ENCODE measurements around the gene PGC. TPM values are rescaled to one million over a fixed set of nuclear protein-coding genes. Genes with fewer than 3 reads are reported as not detected.

PGC gene
- total RNA-seq, 1 donor from 2014 or later: not detected

DNA sequence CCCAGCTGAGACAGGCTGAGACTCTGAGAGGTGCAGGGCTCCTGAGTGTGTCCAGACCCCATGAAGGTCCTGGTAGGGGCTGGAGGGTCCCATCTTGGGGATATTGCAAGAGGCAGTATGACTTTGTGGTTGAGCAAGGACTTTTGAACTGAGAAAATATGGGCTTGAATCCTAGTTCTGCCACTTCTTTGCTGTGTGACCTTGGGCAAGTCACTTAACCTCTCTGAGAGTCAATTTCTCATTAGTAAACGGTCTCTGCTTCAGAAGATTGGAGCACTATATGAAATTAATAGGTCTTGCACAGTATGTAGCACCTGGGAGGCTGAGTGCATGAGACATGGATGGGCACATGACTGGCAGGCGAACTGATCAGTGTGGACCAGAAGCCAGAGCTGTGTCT, 54.5 kb downstream of the PGC start:
- TF ChIP-seq, protein P1, sequence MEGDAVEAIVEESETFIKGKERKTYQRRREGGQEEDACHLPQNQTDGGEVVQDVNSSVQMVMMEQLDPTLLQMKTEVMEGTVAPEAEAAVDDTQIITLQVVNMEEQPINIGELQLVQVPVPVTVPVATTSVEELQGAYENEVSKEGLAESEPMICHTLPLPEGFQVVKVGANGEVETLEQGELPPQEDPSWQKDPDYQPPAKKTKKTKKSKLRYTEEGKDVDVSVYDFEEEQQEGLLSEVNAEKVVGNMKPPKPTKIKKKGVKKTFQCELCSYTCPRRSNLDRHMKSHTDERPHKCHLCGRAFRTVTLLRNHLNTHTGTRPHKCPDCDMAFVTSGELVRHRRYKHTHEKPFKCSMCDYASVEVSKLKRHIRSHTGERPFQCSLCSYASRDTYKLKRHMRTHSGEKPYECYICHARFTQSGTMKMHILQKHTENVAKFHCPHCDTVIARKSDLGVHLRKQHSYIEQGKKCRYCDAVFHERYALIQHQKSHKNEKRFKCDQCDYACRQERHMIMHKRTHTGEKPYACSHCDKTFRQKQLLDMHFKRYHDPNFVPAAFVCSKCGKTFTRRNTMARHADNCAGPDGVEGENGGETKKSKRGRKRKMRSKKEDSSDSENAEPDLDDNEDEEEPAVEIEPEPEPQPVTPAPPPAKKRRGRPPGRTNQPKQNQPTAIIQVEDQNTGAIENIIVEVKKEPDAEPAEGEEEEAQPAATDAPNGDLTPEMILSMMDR (IDR thresholded peaks at IDR 0.05): no peak
- H3K36me3 Mint-ChIP-seq (ENCODE audit: low read depth): peaks cover 64% of the 10 kb centered on the region
- ATAC-seq (ENCODE audit: low read depth): no peak
- intact Hi-C loops (cut with micrococcal nuclease): no loop called here
- no peaks in the 10 kb centered on the region for H3K9me3 Mint-ChIP-seq
- ChIA-PET POLR2A (interaction anchor here (0.5 to 6.4 kb wide), 6 partner anchors 9 to 1768 kb away, joined by 3 to 58 read pairs (median 4); no protein-coding TSS in a partner anchor), CTCF (interaction anchor here (0.8 to 5.7 kb wide), 3 partner anchors 9 to 42 kb away, joined by 3 to 32 read pairs (median 12); no protein-coding TSS in a partner anchor)
- H3K4me3 Mint-ChIP-seq: no peak overlapping the region
- H3K4me1 Mint-ChIP-seq: peaks cover 47% of the 10 kb centered on the region
- peak overlapping the region; percentile 63 for H3K27ac Mint-ChIP-seq
- no peaks in the 10 kb centered on the region for H3K27me3 Mint-ChIP-seq
- DNase-seq: no peak

DNA sequence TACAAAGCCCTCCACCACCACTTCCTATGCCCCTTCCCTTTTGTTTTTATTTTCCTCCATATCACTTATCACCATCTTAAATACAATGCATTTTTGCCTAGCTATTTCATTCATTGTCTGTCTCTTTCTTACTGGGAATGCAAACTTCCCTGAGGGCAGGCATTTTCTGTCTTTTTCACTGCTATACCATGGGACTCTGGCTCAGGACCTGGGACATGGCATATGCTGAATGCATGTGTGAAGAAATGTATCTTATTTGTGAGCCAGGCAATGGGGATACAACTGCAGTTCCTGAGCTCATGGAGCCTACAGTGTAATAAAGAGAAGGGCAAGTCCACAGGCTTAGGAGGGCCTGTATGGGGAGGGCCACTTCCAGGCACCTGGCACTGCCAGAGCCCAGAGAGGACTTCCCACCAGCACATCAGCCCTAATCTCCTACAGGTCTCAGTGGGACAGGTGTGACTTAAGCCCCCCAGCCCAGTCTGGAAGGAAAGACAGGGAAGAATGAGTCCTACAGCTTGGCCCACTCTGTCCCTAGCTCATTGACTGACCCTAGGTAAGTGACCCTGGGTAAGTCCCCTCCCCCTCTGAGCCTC, 55.0 kb downstream of the PGC start:
- Mint-ChIP-seq H3K4me3 (no peak overlapping the region), H3K36me3 (ENCODE audit: low read depth) (peaks cover 66% of the 10 kb centered on the region), H3K27ac (peak overlapping the region; percentile 75), H3K9me3 (no peaks in the 10 kb centered on the region), H3K27me3 (no peaks in the 10 kb centered on the region), H3K4me1 (peaks cover 43% of the 10 kb centered on the region)
- POLR2A ChIA-PET: interaction anchor here (1.3 to 6.4 kb wide), 4 partner anchors 9 to 42 kb away, joined by 4 to 58 read pairs (median 5); no protein-coding TSS in a partner anchor
- DNase-seq: no peak
- ATAC-seq (ENCODE audit: low read depth): no peak
- CTCF ChIA-PET: interaction anchor here (0.8 to 5.7 kb wide), 3 partner anchors 8 to 42 kb away, joined by 3 to 32 read pairs (median 12); no protein-coding TSS in a partner anchor
- intact Hi-C loops (cut with micrococcal nuclease): no loop called here
- TF ChIP-seq, protein P1 (IDR thresholded peaks at IDR 0.05): no peak

DNA sequence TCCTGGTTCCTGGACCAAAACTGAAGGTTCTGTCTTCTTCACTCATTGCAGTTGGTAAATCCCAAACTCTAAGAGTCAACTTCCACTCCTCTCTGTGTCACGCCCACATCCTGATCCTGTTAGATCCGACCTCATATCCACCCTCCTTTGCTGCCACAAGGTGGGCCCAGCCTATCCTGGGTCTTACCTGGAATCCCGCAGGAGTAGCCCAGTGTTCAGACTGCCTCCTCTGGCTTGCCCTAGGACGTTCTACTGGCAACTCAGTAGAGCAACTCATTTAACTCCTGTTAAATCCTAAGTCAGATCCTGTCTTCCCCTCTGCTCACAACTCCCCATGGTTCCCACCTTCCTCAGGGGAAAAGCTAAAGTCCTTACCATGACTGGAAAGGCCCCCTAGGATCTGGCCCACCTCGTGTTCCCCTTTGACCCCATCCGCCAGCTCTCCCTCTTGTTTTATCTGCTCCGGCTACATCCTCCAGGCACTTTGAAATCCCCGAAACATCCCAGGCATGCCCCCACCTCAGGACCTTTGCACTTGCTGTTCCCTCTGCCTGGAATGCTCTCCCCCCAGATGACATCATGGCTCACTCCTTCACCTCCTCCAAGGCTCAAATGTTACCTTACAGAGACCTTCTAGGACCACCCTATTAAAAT, 55.6 kb downstream of the PGC start:
- no peaks in the 10 kb centered on the region for H3K27me3 Mint-ChIP-seq
- peaks cover 68% of the 10 kb centered on the region for H3K36me3 Mint-ChIP-seq (ENCODE audit: low read depth)
- ChIA-PET CTCF (interaction anchor here (3.4 to 5.7 kb wide), 2 partner anchors 7 to 14 kb away, joined by 12 to 32 read pairs; no protein-coding TSS in a partner anchor), POLR2A (interaction anchor here (1.3 to 6.4 kb wide), 2 partner anchors 14 to 42 kb away, joined by 4 to 58 read pairs; no protein-coding TSS in a partner anchor)
- TF ChIP-seq, protein P1 (IDR thresholded peaks at IDR 0.05): no peak
- peak overlapping the region; percentile 75 for H3K27ac Mint-ChIP-seq
- H3K9me3 Mint-ChIP-seq: no peaks in the 10 kb centered on the region
- peaks cover 39% of the 10 kb centered on the region for H3K4me1 Mint-ChIP-seq
- intact Hi-C loops (cut with micrococcal nuclease): no loop called here
- no peak overlapping the region for H3K4me3 Mint-ChIP-seq
- DNase-seq (no peak), ATAC-seq (ENCODE audit: low read depth) (no peak)

DNA sequence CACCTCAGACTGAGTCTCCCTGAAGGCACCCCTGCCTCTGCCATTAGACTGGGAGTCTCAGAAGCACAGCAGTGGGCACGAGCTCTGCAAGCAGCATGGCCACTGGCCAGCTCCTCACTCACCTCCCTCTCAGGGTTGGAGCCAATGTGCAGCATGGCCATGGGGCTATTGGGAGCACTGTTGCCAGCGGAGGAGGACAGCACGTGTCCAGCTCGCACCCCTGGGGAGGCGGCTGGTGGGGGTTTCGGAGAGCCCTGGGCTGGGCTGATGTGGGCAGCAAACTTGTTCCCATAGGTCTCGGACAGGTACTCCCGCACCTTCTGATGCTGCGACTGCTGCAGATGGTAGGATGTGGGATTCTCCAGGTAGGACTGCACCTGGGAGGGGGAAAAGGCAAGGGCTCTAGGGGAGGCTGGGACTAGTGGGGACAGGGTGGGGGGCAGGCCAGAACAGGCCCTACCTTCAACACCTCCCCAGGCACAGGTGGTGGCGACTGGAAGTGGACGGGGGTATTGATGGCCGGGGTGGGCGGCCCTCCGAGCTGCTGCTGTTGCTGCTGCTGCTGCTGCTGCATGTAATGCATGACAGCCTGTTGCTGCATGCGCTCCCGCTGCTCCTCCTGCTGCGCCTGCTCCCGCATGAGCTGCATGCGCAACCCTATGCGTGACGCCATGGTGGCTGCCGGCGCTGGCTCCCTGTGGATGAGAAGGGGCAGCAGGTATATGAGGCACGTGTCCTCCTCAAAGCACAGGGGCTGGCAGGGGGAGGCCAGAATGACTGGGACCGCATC, 56.5 kb downstream of the PGC start:
- intact Hi-C loops (cut with micrococcal nuclease): no loop called here
- Mint-ChIP-seq H3K9me3 (no peaks in the 10 kb centered on the region), H3K27me3 (no peaks in the 10 kb centered on the region), H3K36me3 (ENCODE audit: low read depth) (peaks cover 72% of the 10 kb centered on the region), H3K4me1 (peaks cover 35% of the 10 kb centered on the region), H3K4me3 (no peak overlapping the region), H3K27ac (peak overlapping the region; percentile 53)
- POLR2A ChIA-PET: interaction anchor here (0.6 to 6.4 kb wide), 3 partner anchors 43 to 205 kb away, joined by 3 to 58 read pairs (median 13); no protein-coding TSS in a partner anchor
- ATAC-seq (ENCODE audit: low read depth): no peak
- TF ChIP-seq, protein P1 (IDR thresholded peaks at IDR 0.05): no peak
- no peak for DNase-seq
- CTCF ChIA-PET: interaction anchor here (1.0 to 3.4 kb wide), 4 partner anchors 7 to 44 kb away, joined by 3 to 12 read pairs (median 4); no protein-coding TSS in a partner anchor
